HepG2 (cell line): Measurements from ENCODE around the gene PIGX. TPM values are rescaled to one million over a fixed set of nuclear protein-coding genes. Genes with fewer than 3 reads are reported as not detected.

ENCODE experiments used
- ARNT2 ChIP-seq: sonication (generic); formaldehyde crosslinking; IDR thresholded peaks from 2 replicates; pipeline ENCODE4 v1.8.0; 2022; ENCODE audit warnings: mild to moderate bottlenecking, low read depth, missing genetic modification reagents, moderate library complexity
- CC2D1A ChIP-seq: sonication (generic); formaldehyde crosslinking; IDR thresholded peaks from 2 replicates; pipeline ENCODE4 v1.8.1; 2023; ENCODE audit warnings: mild to moderate bottlenecking, missing genetic modification reagents
- FOSL1 ChIP-seq: sonication (generic); formaldehyde crosslinking; IDR thresholded peaks from 2 replicates; pipeline ENCODE4 v1.9.0; 2021; ENCODE audit warnings: missing genetic modification reagents, borderline replicate concordance
- IRX3 ChIP-seq: sonication (generic); formaldehyde crosslinking; IDR thresholded peaks from 2 replicates; pipeline ENCODE4 v1.8.1; 2023; ENCODE audit warnings: mild to moderate bottlenecking, low read depth, missing genetic modification reagents, borderline replicate concordance
- MLX ChIP-seq: IDR thresholded peaks from 2 replicates; pipeline ENCODE4 v1.6.1; 2016
- PHF20 ChIP-seq: sonication (generic); formaldehyde crosslinking; IDR thresholded peaks from 2 replicates; pipeline ENCODE4 v1.5.0; 2020; ENCODE audit warnings: mild to moderate bottlenecking, missing genetic modification reagents
- PRMT3 ChIP-seq: sonication (generic); formaldehyde crosslinking; IDR thresholded peaks from 2 replicates; pipeline ENCODE4 v1.8.1; 2022; ENCODE audit warnings: low read depth, mild to moderate bottlenecking, moderate library complexity, missing genetic modification reagents, borderline replicate concordance
- RFX3 ChIP-seq: IDR thresholded peaks from 2 replicates; pipeline ENCODE4 v1.6.1; 2016; ENCODE audit warnings: missing biosample characterization, missing genetic modification reagents
- SMAD9 ChIP-seq: sonication (generic); formaldehyde crosslinking; IDR thresholded peaks from 2 replicates; pipeline ENCODE4 v1.5.1; 2020; ENCODE audit warnings: mild to moderate bottlenecking, missing genetic modification reagents
- SMYD3 ChIP-seq: sonication (generic); formaldehyde crosslinking; IDR thresholded peaks from 2 replicates; pipeline ENCODE4 v1.8.1; 2023; ENCODE audit warnings: mild to moderate bottlenecking, missing genetic modification reagents
- SOX13 ChIP-seq, 3 experiments: fragments of 450-650 bp in 1 of 3; sonication (generic) in 1 of 3; formaldehyde crosslinking in 1 of 3; IDR thresholded peaks in 2 of 3; conservative IDR thresholded peaks in 1 of 3; 2 replicates each; pipeline versions ENCODE4 v1.5.0 to v1.6.1; 2016 to 2020; ENCODE audit warnings: antibody characterized with exemption in 1 of 3, mild to moderate bottlenecking in 1 of 3, missing compliant biosample characterization in 1 of 3, missing genetic modification reagents in 1 of 3, moderate library complexity in 1 of 3
- SP4 ChIP-seq: sonication (generic); formaldehyde crosslinking; IDR thresholded peaks from 2 replicates; pipeline ENCODE4 v1.8.1; 2023; ENCODE audit warnings: mild to moderate bottlenecking, missing genetic modification reagents
- SYNCRIP ChIP-seq: fragments of 200-400 bp; formaldehyde crosslinking; IDR thresholded peaks from 2 replicates; pipeline ENCODE4 v1.6.1; 2018; ENCODE audit warnings: mild to moderate bottlenecking, low read depth, low read length; ENCODE audit not compliant: insufficient read depth
- TAF1 ChIP-seq: sonication (generic); formaldehyde crosslinking; IDR thresholded peaks from 2 replicates; pipeline ENCODE4 v1.4.0; 2020; ENCODE audit warnings: missing genetic modification reagents
- TARDBP ChIP-seq: sonication (generic); formaldehyde crosslinking; IDR thresholded peaks from 2 replicates; pipeline ENCODE4 v1.8.0; 2022; ENCODE audit warnings: mild to moderate bottlenecking, missing genetic modification reagents
- TBX3 ChIP-seq: fragments of 450-650 bp; IDR thresholded peaks from 2 replicates; pipeline ENCODE4 v1.6.1; 2017; ENCODE audit warnings: antibody characterized with exemption, mild to moderate bottlenecking, inconsistent platforms, borderline replicate concordance
- ZFP62 ChIP-seq: sonication (generic); formaldehyde crosslinking; IDR thresholded peaks from 2 replicates; pipeline ENCODE4 v1.4.0; 2020; ENCODE audit warnings: missing genetic modification reagents
- ZNF230 ChIP-seq: sonication (generic); formaldehyde crosslinking; IDR thresholded peaks from 2 replicates; pipeline ENCODE4 v1.4.0; 2020; ENCODE audit warnings: mild to moderate bottlenecking, missing genetic modification reagents
- ZNF414 ChIP-seq: sonication (generic); formaldehyde crosslinking; IDR thresholded peaks from 2 replicates; pipeline ENCODE4 v1.5.0; 2020; ENCODE audit warnings: missing genetic modification reagents
- ZNF580 ChIP-seq: IDR thresholded peaks from 2 replicates; pipeline ENCODE4 v1.6.1; 2016; ENCODE audit warnings: low read depth, borderline replicate concordance
- ZNF619 ChIP-seq: sonication (generic); formaldehyde crosslinking; IDR thresholded peaks from 2 replicates; pipeline ENCODE4 v1.4.0; 2020; ENCODE audit warnings: mild to moderate bottlenecking, missing genetic modification reagents
- ZNF709 ChIP-seq: sonication (generic); formaldehyde crosslinking; IDR thresholded peaks from 2 replicates; pipeline ENCODE4 v1.5.0; 2020; ENCODE audit warnings: mild to moderate bottlenecking, missing genetic modification reagents
- polyA plus RNA-seq, 8 experiments: library from polyadenylated mRNA; depleted of rRNA in 3 of 8; stranded (reverse) in 7 of 8; unstranded in 1 of 8; fragments of >200 nt; fragmentation: Illumina TruSeq in 4 of 8; extraction: Trizol in 4 of 8; gene quantifications; 2 replicates each; pipeline versions ENCODE4 v1.2.1 to v1.2.3, GENCODE V29; 2011 to 2016; ENCODE audit warnings: low read depth in 4 of 8, missing spikeins in 1 of 8, mixed read lengths in 1 of 8; ENCODE audit not compliant: insufficient read depth in 1 of 8
- total RNA-seq, 5 experiments: library from RNA; depleted of rRNA; stranded (reverse); fragments of >200 nt; fragmentation: Illumina TruSeq; extraction: Trizol; gene quantifications; 2 replicates each; pipeline ENCODE4 v1.2.3, GENCODE V29; 2016; ENCODE audit warnings: low read depth in 1 of 5
- TF ChIP-seq, protein P1 (sequence below): sonication (generic); formaldehyde crosslinking; IDR thresholded peaks from 2 replicates; pipeline ENCODE4 v1.4.0; 2020; ENCODE audit warnings: missing genetic modification reagents, borderline replicate concordance
- TF ChIP-seq, protein P2 (sequence below): sonication (generic); formaldehyde crosslinking; IDR thresholded peaks from 2 replicates; pipeline ENCODE4 v1.4.0; 2020; ENCODE audit warnings: mild to moderate bottlenecking, missing genetic modification reagents

PIGX gene
- total and polyA plus RNA-seq, 2 of the 13 experiments (the other 11 are each of a cell fraction or from before 2014, with no cell fraction given), result 13.2 to 21.3 TPM

DNA sequence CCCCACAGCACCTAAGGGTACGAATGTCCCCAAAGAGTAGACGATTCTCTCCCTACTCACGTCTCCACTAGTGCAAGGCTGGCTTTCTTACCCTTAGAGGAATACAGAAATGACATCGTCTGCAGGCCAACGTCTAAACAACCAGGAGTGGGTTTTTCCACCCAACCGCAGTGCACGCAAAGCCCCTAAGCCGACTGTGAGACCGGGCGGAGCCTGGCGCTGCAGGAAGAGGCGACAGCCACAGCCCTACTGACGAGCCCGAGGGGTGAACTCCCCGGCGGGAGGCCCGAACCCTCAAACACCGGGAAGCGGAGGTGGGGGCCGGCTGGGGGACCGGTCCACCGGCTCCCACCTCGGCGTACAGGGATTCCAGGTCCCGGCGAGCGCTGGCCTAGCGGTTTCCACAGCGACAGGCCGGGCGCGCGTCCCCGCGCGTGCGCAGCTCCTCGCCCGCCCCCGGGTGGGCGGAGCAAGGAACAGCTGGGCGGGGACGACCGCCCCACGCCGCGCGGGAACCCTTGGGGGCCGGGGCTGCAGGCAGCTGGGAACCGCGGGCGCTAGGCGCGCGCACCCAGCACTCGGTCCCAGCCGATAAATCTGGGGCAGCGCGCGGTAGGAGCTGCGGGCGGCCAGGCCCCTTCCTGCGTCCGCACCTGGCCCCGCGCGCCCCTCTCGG lies at the start of gene PIGX, which contains the start of gene CEP19 (continued):
- TF ChIP-seq, protein P1, sequence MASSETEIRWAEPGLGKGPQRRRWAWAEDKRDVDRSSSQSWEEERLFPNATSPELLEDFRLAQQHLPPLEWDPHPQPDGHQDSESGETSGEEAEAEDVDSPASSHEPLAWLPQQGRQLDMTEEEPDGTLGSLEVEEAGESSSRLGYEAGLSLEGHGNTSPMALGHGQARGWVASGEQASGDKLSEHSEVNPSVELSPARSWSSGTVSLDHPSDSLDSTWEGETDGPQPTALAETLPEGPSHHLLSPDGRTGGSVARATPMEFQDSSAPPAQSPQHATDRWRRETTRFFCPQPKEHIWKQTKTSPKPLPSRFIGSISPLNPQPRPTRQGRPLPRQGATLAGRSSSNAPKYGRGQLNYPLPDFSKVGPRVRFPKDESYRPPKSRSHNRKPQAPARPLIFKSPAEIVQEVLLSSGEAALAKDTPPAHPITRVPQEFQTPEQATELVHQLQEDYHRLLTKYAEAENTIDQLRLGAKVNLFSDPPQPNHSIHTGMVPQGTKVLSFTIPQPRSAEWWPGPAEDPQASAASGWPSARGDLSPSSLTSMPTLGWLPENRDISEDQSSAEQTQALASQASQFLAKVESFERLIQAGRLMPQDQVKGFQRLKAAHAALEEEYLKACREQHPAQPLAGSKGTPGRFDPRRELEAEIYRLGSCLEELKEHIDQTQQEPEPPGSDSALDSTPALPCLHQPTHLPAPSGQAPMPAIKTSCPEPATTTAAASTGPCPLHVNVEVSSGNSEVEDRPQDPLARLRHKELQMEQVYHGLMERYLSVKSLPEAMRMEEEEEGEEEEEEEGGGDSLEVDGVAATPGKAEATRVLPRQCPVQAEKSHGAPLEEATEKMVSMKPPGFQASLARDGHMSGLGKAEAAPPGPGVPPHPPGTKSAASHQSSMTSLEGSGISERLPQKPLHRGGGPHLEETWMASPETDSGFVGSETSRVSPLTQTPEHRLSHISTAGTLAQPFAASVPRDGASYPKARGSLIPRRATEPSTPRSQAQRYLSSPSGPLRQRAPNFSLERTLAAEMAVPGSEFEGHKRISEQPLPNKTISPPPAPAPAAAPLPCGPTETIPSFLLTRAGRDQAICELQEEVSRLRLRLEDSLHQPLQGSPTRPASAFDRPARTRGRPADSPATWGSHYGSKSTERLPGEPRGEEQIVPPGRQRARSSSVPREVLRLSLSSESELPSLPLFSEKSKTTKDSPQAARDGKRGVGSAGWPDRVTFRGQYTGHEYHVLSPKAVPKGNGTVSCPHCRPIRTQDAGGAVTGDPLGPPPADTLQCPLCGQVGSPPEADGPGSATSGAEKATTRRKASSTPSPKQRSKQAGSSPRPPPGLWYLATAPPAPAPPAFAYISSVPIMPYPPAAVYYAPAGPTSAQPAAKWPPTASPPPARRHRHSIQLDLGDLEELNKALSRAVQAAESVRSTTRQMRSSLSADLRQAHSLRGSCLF (CRISPR knock-in tag), result no peak
- TF ChIP-seq SMAD9 (CRISPR knock-in tag), result no peak
- TF ChIP-seq TBX3, result no peak
- TF ChIP-seq, protein P2, sequence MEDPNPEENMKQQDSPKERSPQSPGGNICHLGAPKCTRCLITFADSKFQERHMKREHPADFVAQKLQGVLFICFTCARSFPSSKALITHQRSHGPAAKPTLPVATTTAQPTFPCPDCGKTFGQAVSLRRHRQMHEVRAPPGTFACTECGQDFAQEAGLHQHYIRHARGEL (CRISPR knock-in tag), result no peak
- no peak for TF ChIP-seq TAF1 (CRISPR knock-in tag)
- no peak for TF ChIP-seq SMYD3 (CRISPR knock-in tag)
- peak; percentile 69; the same call in 1 of the 2 replicates for TF ChIP-seq ARNT2 (CRISPR knock-in tag)
- peak; percentile 67 for TF ChIP-seq RFX3 (CRISPR knock-in tag)
- 0 out of 2 replicates have a peak, but pooled peaks have one; percentile 49 for TF ChIP-seq ZNF414 (CRISPR knock-in tag)
- TF ChIP-seq FOSL1, result no peak
- no peak for TF ChIP-seq PRMT3 (CRISPR knock-in tag)
- no peak for TF ChIP-seq SYNCRIP
- TF ChIP-seq ZFP62 (CRISPR knock-in tag), result no peak
- TF ChIP-seq ZNF709 (CRISPR knock-in tag), result 0 out of 2 replicates have a peak, but pooled peaks have one; percentile 38
- no peak for TF ChIP-seq IRX3 (CRISPR knock-in tag)
- peak; percentile 52; the same call in 1 of the 2 replicates for TF ChIP-seq SP4 (CRISPR knock-in tag)
- no peak for TF ChIP-seq ZNF580 (CRISPR knock-in tag)
- TF ChIP-seq PHF20 (CRISPR knock-in tag), result no peak
- no peak for TF ChIP-seq CC2D1A (CRISPR knock-in tag)
- TF ChIP-seq ZNF230, result no peak
- TF ChIP-seq TARDBP (CRISPR knock-in tag), result no peak
- no peak for TF ChIP-seq MLX (CRISPR knock-in tag)
- no peak for TF ChIP-seq ZNF619 (CRISPR knock-in tag)
- no peak for TF ChIP-seq SOX13 (IDR thresholded peaks at IDR 0.05)
- TF ChIP-seq SOX13 (CRISPR knock-in tag; conservative IDR thresholded peaks at IDR 0.05 in 1 of 2, IDR thresholded peaks at IDR 0.05 in 1 of 2), result no peak
